Panc1 (cell line): ENCODE measurements around the gene SMARCA2. TPM values are rescaled to one million over a fixed set of nuclear protein-coding genes. Genes with fewer than 3 reads are reported as not detected.

Experiments used
- ATAC-seq: fragments of 200-7000 bp; cut with Tn5 transposase; 2 replicates; pipeline ENCODE4 v1.9.1; 2020; ENCODE audit warnings: mild to moderate bottlenecking, moderate library complexity
- BruUV-seq: library from RNA; stranded (reverse); fragments of 400-500 nt; replicated peaks from 2 replicates; lab custom pipeline; 2021; lab: Mats Ljungman, UMichigan
- CTCF ChIA-PET: fragments of 300-600 bp; sonication (Branson Sonifier 250); formaldehyde crosslinking; loops from one replicate; lab custom pipeline; 2022; ENCODE audit warnings: antibody characterized with exemption; lab: Charles Lee
- POLR2A ChIA-PET: fragments of 300-600 bp; sonication (Branson Sonifier 250); formaldehyde crosslinking; loops from one replicate; lab custom pipeline; 2022; ENCODE audit warnings: antibody characterized with exemption; lab: Charles Lee
- DNase-seq: peaks from one replicate; pipeline ENCODE4 v3.0.0-alpha.2; 2010; ENCODE audit warnings: low read depth, low spot score
- H3K27ac ChIP-seq: 2 replicates; pipeline ENCODE4 v1.5.1; 2011; ENCODE audit warnings: mild to moderate bottlenecking, low read length, inconsistent platforms
- H3K27me3 ChIP-seq: fragments of 200-500 bp; sonication (Bioruptor generic); 2 replicates; pipeline ENCODE4 v1.6.0; 2014; ENCODE audit warnings: low read length, inconsistent platforms; ENCODE audit not compliant: control insufficient read depth, insufficient read depth
- H3K36me3 ChIP-seq: fragments of 200-500 bp; sonication (Bioruptor generic); 2 replicates; pipeline ENCODE4 v1.5.1; 2014; ENCODE audit warnings: inconsistent platforms, mild to moderate bottlenecking, low read length, moderate library complexity; ENCODE audit not compliant: control insufficient read depth, insufficient read depth
- H3K4me1 ChIP-seq: 2 replicates; pipeline ENCODE4 v1.5.1; 2011; ENCODE audit warnings: inconsistent platforms, mild to moderate bottlenecking, low read length, moderate library complexity; ENCODE audit not compliant: control insufficient read depth, insufficient read depth
- H3K4me3 ChIP-seq, 2 experiments: 2 replicates each; pipeline ENCODE4 v1.5.1; 2011 to 2012; ENCODE audit warnings: low read depth in 2 of 2, low read length in 2 of 2, mild to moderate bottlenecking in 2 of 2, inconsistent platforms in 1 of 2, moderate library complexity in 1 of 2
- H3K9me3 ChIP-seq: fragments of 200-500 bp; sonication (Bioruptor generic); 2 replicates; pipeline ENCODE4 v1.5.1; 2014; ENCODE audit warnings: low read depth, mild to moderate bottlenecking, inconsistent platforms, low read length, moderate library complexity; ENCODE audit not compliant: control insufficient read depth, insufficient read depth
- POLR2AphosphoS5 ChIP-seq: IDR thresholded peaks from 2 replicates; pipeline ENCODE4 v1.6.1; 2012; ENCODE audit warnings: mild to moderate bottlenecking, low read depth, low read length, moderate library complexity
- REST ChIP-seq, 2 experiments: IDR thresholded peaks; 2 replicates each; pipeline ENCODE4 v1.6.1; 2011 to 2012; ENCODE audit warnings: low read depth in 2 of 2, control low read depth in 1 of 2, low read length in 1 of 2, mild to moderate bottlenecking in 1 of 2, moderate library complexity in 1 of 2; ENCODE audit not compliant: insufficient read depth in 1 of 2
- SIN3A ChIP-seq: IDR thresholded peaks from 2 replicates; pipeline ENCODE4 v1.6.1; 2012; ENCODE audit warnings: low read depth, mild to moderate bottlenecking, low read length, moderate library complexity, borderline replicate concordance; ENCODE audit not compliant: insufficient read depth
- TCF7L2 ChIP-seq: IDR thresholded peaks from 2 replicates; pipeline ENCODE4 v1.6.1; 2011; ENCODE audit warnings: mild to moderate bottlenecking, low read depth, low read length, inconsistent platforms
- in situ Hi-C: cut with HindIII; loops from 2 replicates; pipeline ENCODE4 v1.10.0; 2016; ENCODE audit warnings: low sequenced_read_pairs, low pct_unique_long_range_greater_than_20kb
- intact Hi-C: fragments of 100-400 bp; cut with micrococcal nuclease; formaldehyde crosslinking; loops from one replicate; pipeline ENCODE4 v1.10.0; 2022; ENCODE audit not compliant: unreplicated experiment
- total RNA-seq: library from RNA; stranded (reverse); gene quantifications from one replicate; pipeline ENCODE4 v1.2.1, GENCODE V29; 2021; ENCODE audit not compliant: unreplicated experiment
- TF ChIP-seq, protein P1 (sequence below): fragments of 450-650 bp; IDR thresholded peaks from 2 replicates; pipeline ENCODE4 v1.5.1; 2017; ENCODE audit warnings: mild to moderate bottlenecking

The SMARCA2 gene
- total RNA-seq, 1 experiment from 2014 or later = 13.3 TPM

- no peaks in the 10 kb centered on the region for H3K4me1 ChIP-seq
- no peaks in the 10 kb centered on the region for H3K27me3 ChIP-seq
- DNase-seq (no peak), ATAC-seq (peak; percentile 63; the same call in 1 of the 2 replicates)
- TF ChIP-seq SIN3A = no peak
- no peak for TF ChIP-seq TCF7L2
- no peak for TF ChIP-seq POLR2AphosphoS5
- TF ChIP-seq, protein P1, sequence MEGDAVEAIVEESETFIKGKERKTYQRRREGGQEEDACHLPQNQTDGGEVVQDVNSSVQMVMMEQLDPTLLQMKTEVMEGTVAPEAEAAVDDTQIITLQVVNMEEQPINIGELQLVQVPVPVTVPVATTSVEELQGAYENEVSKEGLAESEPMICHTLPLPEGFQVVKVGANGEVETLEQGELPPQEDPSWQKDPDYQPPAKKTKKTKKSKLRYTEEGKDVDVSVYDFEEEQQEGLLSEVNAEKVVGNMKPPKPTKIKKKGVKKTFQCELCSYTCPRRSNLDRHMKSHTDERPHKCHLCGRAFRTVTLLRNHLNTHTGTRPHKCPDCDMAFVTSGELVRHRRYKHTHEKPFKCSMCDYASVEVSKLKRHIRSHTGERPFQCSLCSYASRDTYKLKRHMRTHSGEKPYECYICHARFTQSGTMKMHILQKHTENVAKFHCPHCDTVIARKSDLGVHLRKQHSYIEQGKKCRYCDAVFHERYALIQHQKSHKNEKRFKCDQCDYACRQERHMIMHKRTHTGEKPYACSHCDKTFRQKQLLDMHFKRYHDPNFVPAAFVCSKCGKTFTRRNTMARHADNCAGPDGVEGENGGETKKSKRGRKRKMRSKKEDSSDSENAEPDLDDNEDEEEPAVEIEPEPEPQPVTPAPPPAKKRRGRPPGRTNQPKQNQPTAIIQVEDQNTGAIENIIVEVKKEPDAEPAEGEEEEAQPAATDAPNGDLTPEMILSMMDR = no peak
- TF ChIP-seq REST (IDR thresholded peaks at IDR 0.05; ENCODE audit: insufficient read depth in 1 of 2, low read depth in 2 of 2, low read length in 1 of 2) = no peak
- in situ Hi-C loops = no loop called here
- H3K9me3 ChIP-seq = no peaks in the 10 kb centered on the region
- H3K36me3 ChIP-seq = no peaks in the 10 kb centered on the region
- POLR2A ChIA-PET = no interaction called here
- intact Hi-C loops = no loop called here
- CTCF ChIA-PET = no interaction called here
- BruUV-seq = no TSS peak
- no peak overlapping the region for H3K27ac ChIP-seq
- H3K4me3 ChIP-seq = peak overlapping the region; percentile 29 to 57
Measured at GRCh38 chr9:2241836-2242741, 226.9 kb downstream of the SMARCA2 start.

GRCh38 chr9:2242831-2243330 is 227.7 kb downstream of the SMARCA2 start:
- DNase-seq (no peak), ATAC-seq (no peak)
- POLR2A ChIA-PET = no interaction called here
- no peaks in the 10 kb centered on the region for H3K4me1 ChIP-seq
- H3K4me3 ChIP-seq = no peak overlapping the region
- no peaks in the 10 kb centered on the region for H3K9me3 ChIP-seq
- BruUV-seq = no TSS peak
- H3K27me3 ChIP-seq = no peaks in the 10 kb centered on the region
- no peak overlapping the region for H3K27ac ChIP-seq
- CTCF ChIA-PET = no interaction called here
- intact Hi-C loops = no loop called here
- in situ Hi-C loops = no loop called here
- TF ChIP-seq TCF7L2 (no peak), SIN3A (no peak)
- TF ChIP-seq, protein P1 = no peak
- no peaks in the 10 kb centered on the region for H3K36me3 ChIP-seq
